Fibroblast of the conjunctiva (primary cell): ENCODE results near the gene INPP4B.
"Not testable (repeated sequence)": the region's sequence is repeated elsewhere in the genome, so short reads cannot be mapped to it uniquely, and the experiment has no call there.

Experiments
- DNase-seq: peaks from one replicate; pipeline ENCODE4 v3.0.0-alpha.2; 2010; ENCODE audit warnings: low read depth

The INPP4B gene

GRCh38 chr4:142683997-142684396, 162.1 kb downstream of the INPP4B start:
- DNase-seq, result no peak

DNA sequence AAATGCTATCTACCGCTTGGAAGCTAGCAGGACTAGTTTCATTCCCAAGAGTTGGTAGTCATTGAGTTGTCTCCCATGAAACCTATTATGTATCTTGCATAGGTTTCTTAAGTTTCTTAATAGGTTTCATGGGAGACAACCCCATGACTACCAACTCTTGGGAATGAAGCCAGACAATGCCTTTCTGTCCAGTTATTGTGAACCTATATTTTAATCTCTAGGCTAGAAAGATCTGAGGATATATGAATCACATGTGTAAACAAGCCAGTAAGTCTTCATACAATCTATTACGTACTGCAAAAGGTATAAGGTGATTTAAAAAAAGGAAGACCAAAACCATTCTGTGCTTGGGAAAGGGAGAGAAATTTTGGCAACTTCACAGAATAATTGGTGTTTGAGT, 162.6 kb downstream of the INPP4B start:
- no peak for DNase-seq

GRCh38 chr4:142671516-142671915, 174.6 kb downstream of the INPP4B start:
- no peak for DNase-seq

DNA sequence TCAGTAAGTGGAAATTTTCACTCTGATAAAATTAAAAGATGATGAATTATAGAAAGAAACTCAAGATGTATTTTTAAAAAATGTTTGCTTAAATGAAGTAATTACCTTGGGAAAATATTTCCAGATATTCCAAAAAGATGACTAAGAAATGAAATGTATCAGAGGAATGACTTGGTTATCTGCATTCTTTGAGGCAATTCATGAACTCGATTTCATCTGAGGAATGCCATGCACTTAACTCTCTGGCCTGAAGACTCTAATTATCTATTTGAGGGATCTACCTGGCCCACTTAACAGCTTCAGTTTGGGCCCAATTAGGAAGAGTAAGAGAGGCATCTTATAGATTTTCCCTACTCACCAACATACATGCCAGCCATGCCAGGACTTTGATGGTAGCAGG, 182.3 kb downstream of the INPP4B start:
- no peak for DNase-seq

DNA sequence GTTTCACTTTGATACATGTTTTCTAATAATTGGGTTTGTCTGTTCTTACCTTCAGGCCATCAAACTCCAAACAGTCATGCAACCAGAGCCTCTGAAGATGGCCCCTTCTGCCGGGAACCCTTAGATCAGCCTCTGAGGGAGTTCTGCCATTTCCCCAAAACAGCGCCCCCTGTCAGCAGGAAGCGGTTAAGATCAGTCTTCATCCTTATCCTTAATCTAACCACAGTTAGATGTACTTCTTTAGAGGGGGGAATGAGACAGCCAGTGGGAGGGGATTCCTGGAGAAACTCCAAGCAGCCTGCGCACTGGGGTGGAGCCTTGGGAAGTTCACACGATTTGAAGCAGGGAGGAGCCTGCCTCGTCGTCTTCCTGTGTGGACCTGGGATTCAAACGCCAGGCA, 185.4 kb downstream of the INPP4B start:
- no peak for DNase-seq

DNA sequence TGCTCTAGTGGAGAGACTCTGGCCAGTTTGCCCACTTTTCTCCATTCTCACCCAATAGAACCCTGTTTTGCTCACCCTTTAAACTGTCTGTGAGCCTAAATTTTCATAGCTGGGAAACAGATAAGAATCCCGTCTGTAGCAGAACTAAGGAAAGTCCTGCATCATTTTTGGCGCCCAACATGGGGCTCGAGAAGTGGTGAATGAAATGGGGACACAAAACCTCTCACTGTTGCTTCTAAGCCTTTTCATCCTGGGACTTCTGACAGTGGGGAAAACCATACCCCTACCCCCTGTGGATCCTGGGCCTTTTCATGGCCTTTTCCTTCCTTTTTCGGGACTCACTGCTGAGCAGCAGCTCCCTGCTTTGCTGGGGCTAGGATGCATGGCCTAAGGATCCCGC, 189.9 kb downstream of the INPP4B start:
- no peak for DNase-seq

DNA sequence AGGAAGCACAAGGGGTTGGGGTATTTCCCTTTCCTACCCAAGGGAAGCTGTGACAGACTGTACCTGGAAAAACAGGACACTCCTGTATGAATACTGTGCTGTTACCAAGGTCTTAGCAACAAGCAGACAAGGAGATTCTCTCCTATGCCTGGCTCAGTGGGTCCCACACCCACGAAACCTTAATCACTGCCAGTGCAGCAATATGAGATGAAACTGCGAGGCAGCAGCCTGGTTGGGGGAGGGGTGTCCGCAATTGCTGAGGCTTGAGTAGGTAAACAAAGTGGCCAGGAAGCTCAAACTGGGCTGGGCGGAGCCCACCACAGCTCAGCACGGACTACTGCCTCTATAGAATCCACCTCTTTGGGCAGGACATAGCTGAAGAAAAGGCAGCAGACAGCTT, 197.7 kb downstream of the INPP4B start:
- DNase-seq, result no peak

GRCh38 chr4:142645475-142646108, 200.5 kb downstream of the INPP4B start:
- DNase-seq, result no peak

GRCh38 chr4:142644628-142645027, 201.5 kb downstream of the INPP4B start:
- DNase-seq, result not testable (repeated sequence)

GRCh38 chr4:142637614-142638013, 208.5 kb downstream of the INPP4B start:
- DNase-seq, result no peak

DNA sequence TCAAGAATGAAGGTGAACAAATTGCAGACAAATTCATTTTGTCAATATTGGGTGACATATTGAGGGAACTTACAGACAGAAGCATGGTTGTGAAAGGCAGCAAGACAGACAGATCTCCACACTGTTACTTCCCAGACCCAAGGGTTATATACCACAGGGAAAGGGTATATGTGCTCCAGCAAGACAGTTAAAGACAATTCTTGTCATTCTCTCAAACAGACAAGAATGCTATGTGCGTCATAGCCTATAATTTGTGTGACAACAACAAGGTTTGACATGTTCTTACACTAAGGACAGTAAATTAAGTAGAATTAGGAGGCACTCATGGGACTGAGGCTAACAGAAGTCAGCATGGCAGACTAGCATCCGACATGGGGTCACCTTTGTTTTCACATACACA, 214.3 kb downstream of the INPP4B start:
- no peak for DNase-seq

DNA sequence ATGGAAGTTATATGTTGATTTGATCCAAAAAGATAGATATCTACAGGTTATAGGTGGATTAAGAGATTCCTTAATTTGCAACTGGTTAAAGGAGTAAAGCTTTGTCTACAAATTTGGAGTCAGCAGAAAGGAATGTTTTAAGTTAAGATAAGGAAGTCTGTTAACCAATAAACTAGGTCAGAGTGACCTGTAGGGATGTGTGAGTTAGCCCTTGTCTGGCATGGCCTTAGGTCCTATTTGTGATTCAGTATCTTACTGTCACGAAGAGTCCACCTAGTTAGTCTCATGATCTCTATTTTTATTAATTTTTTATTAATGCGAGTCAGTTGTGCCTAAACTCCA, 230.8 kb downstream of the INPP4B start:
- no peak for DNase-seq

- DNase-seq, result no peak
These were observed 231.3 kb downstream of the INPP4B start for GRCh38 chr4:142614621-142615323.

DNA sequence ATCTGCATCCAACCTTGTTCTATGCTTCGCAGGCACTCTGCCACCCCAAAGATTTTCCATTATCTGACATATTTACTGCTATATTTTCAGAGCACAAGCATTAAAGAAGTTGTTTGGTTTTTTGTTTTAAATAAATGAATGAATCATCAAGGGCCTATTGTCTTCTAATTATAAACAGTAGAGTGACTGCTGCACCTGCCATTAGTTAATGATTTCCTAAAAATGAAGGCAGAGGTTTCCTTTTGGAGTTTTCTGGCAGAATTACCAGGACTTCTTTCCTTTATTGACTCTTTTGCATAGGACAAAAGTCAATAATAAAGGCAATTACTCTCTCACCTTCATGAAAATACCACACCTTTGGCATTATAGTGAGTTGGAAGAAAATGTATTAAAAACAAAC, 238.1 kb downstream of the INPP4B start:
- no peak for DNase-seq

- DNase-seq, result no peak
These were observed 245.1 kb downstream of the INPP4B start for GRCh38 chr4:142600952-142601351.

DNA sequence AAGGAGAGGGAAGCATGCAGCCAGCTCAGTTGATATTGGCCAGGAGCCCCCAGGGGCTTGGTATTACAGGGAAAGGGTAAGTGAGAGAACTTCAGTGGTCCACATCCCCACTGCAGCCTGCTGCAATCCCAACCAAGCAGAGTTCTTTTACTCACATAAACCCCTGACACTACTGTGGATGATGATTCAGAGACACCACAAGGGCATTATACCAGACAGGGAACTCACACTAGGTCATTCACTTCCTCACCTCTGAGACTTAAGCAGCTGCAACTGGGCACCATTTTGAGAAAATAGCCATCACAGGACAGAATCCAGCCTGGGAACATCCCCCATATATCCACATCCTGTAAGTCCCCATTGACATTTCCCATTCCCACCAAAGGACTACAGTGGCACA, 248.0 kb downstream of the INPP4B start:
- no peak for DNase-seq

DNA sequence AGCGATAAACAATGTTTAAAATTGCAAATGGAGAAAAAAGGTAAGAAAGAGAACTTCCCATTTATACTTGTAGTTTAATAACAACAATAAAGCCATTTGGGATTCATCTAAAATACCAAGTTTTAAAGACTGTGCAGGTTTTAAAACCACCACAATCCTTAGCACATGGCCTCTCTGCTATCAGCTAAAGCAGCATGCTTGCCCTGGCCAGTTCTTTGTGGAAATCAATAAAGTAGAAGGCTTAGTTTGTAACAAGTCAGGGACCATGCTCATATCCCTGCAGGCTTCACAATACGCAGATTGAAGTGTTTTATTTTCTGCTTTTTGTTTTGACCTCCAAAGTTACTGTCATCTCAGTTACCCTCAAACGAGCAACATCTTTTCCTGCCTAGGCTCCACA, 249.5 kb downstream of the INPP4B start:
- no peak for DNase-seq

- no peak for DNase-seq
These were observed 250.0 kb downstream of the INPP4B start for GRCh38 chr4:142596121-142596520.

GRCh38 chr4:142595222-142595871, 250.8 kb downstream of the INPP4B start:
- no peak for DNase-seq

GRCh38 chr4:142585411-142585810, 260.7 kb downstream of the INPP4B start:
- DNase-seq, result no peak

GRCh38 chr4:142583708-142584107, 262.4 kb downstream of the INPP4B start:
- DNase-seq, result no peak

GRCh38 chr4:142582340-142582739, 263.8 kb downstream of the INPP4B start:
- no peak for DNase-seq

GRCh38 chr4:142581881-142582280, 264.2 kb downstream of the INPP4B start:
- DNase-seq, result no peak

DNA sequence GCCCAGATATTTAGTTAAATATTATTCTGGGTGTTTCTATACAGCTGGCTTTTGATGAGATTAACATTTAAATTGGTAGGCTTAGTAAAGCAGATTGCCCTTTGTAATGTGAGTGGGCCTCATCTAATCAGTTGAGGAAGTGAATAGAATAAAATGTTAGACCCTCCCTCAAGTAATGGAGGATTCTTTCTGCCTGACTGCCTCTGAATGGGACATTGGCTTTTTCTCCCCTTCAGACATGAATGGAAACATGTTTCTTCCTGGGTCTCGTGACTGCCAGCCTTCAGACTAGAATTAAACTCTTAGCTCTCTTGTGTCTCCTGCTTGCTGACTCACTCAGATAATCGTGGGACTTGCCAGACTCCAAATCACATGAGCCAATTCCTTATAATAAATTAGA, 266.7 kb downstream of the INPP4B start:
- no peak for DNase-seq
